IPS-20b (cell line): ENCODE results near the gene SLAMF1.

ENCODE experiments used
- H3K27ac ChIP-seq: one replicate; pipeline ENCODE4 v1.5.1; 2013; ENCODE audit warnings: low read length
- H3K27me3 ChIP-seq: 2 replicates; pipeline ENCODE4 v1.6.1; 2013; ENCODE audit warnings: mild to moderate bottlenecking, low read length, inconsistent platforms; ENCODE audit not compliant: insufficient read depth
- H3K36me3 ChIP-seq: 2 replicates; pipeline ENCODE4 v1.6.1; 2013; ENCODE audit warnings: low read depth, mild to moderate bottlenecking, inconsistent platforms, low read length, moderate library complexity; ENCODE audit not compliant: insufficient read depth
- H3K4me1 ChIP-seq: 2 replicates; pipeline ENCODE4 v1.6.1; 2013; ENCODE audit warnings: mild to moderate bottlenecking, control low read depth, inconsistent platforms, low read length, moderate library complexity; ENCODE audit not compliant: insufficient read depth
- H3K4me3 ChIP-seq: 2 replicates; pipeline ENCODE4 v1.5.1; 2013; ENCODE audit warnings: mild to moderate bottlenecking, low read length, inconsistent platforms
- H3K9ac ChIP-seq: 2 replicates; pipeline ENCODE4 v1.6.1; 2013; ENCODE audit warnings: low read depth, mild to moderate bottlenecking, inconsistent platforms, low read length, moderate library complexity
- H3K9me3 ChIP-seq: 2 replicates; pipeline ENCODE4 v1.6.1; 2013; ENCODE audit warnings: mild to moderate bottlenecking, low read depth, low read length, inconsistent platforms; ENCODE audit not compliant: insufficient read depth

Gene SLAMF1

DNA sequence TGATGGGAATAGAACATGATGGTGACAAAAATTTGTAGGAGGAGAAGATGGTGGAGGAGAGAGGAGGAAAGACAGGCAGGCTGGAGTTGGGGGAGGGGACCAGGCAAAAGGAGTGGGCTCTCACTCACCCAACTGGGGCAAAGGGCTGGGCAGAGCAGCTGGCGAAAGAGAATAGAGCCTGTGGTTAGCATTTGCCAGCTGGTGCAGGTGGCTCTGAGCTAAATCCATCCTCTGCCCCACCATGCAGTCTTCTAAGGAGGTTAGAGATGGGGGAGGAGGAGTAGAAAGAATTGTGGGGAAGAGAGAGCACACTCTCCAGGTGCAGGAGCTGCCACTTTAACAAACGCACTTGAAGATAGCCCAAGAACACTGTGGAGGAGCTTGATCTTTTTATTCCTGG lies 27.6 kb upstream of the SLAMF1 start:
- H3K9ac ChIP-seq, result no peak overlapping the region
- H3K27me3 ChIP-seq, result no peaks in the 10 kb centered on the region
- H3K27ac ChIP-seq, result no peak overlapping the region
- peaks cover 41% of the 10 kb centered on the region for H3K4me1 ChIP-seq
- H3K9me3 ChIP-seq, result 0 out of 2 replicates have a peak, but pooled peaks cover under 1% of the 10 kb centered on the region
- no peak overlapping the region for H3K4me3 ChIP-seq
- H3K36me3 ChIP-seq, result no peaks in the 10 kb centered on the region

DNA sequence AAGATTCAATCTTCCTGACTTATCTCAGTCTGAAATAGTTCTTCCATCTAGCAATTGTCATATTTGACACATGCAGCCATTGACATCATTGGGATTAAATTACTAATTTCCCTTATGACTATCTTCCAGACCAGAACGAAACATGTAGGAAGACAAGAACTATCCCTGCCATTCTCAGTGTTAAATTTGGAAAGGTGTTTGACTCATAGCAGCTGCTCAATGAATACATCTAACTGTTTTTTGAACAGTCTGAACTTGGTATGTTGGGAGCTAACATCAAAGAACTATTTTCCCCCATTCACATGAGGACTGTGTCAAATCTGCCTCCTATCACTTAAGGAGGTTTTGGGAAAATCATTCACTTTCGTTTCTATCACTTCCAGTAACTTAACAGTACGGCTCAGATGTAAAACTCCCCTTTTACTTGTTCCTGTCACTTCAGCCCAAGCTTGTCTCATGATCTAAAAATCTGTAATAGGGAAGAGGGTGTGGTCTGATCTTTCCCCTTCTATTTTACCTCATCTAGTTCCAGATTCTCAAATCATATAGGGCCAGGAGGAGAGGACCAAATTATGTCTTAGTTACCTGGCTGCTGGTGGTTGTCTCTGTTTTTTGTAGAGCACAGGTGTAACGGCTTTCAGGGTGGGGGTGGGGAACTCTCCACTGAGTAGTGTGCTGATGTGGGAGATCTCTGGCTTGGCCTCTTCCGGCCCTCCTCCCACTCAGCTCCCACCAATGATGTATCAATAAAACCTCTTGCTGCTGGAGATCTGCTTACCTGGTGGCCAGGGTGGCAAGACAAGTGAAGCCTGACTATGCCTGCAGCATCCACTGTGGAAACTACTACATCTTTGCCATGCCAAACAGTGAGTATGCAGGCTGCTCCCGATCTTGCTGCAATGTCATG lies 26.2 kb upstream of the SLAMF1 start:
- Histone ChIP-seq H3K27me3 (no peaks in the 10 kb centered on the region), H3K9me3 (peaks cover 9% of the 10 kb centered on the region), H3K4me3 (peak overlapping the region; percentile 45; the same call in 1 of the 2 replicates), H3K4me1 (peaks cover 41% of the 10 kb centered on the region), H3K9ac (peak overlapping the region; percentile 62; the same call in 1 of the 2 replicates), H3K27ac (peak overlapping the region; percentile 73), H3K36me3 (no peaks in the 10 kb centered on the region)

DNA sequence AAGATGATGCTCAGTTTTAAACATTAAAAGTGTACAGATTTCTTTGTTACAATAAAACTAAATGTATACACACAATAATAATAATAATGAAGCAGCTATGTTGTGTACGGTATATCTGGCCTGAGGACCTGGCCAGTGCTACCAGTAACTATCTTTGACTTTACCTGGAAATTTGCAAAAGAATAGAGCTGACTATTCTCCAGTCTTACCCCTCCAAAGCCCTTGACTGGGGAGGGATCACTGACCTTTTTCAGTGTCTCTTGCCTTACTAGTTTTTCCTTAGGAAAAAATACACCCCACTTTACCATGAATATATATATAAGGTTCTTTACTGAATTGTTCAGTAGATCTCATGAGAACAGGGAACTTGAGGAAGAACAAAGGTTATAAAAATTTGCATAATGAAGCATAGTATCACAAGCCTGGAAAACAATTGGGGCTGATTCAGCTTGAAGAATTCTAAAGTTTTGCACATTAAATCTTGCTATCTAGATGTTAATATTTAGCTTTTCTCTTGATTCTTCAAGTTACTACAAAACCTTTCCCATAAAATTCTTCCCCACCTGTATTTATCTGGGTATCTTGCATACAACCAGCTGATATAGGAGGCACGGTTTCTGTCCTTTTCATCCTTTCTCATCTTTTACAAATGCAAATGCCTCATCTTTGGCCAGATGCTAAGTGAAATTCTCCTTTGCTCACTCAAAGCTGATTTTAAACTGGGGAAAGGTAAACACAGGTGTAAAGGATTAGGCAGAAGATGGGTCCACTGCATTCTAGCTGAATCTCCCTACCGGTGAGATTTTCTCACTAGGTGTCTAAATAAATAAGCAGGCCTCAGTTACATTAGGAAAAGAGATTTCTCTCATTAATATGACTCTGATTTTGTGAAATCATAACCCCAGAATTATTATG lies 25.0 kb upstream of the SLAMF1 start:
- Histone ChIP-seq H3K27me3 (no peaks in the 10 kb centered on the region), H3K4me3 (peak overlapping the region; percentile 45), H3K36me3 (no peaks in the 10 kb centered on the region), H3K9ac (peak overlapping the region; percentile 62; the same call in 1 of the 2 replicates), H3K9me3 (peaks cover 9% of the 10 kb centered on the region), H3K4me1 (peaks cover 41% of the 10 kb centered on the region), H3K27ac (peak overlapping the region; percentile 79)

DNA sequence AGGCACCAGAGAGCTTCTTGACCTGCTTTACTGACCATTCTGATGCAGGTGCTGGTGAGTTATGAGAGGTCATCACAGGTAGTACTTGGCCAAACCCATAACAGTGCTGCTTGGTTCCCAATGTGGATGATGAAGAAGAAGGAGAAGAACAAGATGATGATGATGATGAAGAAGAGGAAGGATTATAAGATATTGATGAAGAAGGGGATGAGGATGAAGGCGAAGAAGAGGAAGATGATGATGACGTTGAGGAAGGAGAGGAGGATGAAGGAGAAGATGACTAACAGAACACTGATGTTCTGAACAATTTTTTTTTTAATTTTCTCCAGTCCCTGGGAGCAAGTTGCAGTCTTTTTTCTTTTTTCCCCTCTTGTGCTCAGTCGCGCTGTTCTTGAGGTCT lies 23.9 kb upstream of the SLAMF1 start:
- Histone ChIP-seq H3K36me3 (no peaks in the 10 kb centered on the region), H3K9me3 (peaks cover 9% of the 10 kb centered on the region), H3K4me3 (no peak overlapping the region), H3K4me1 (peaks cover 41% of the 10 kb centered on the region), H3K27ac (peak overlapping the region; percentile 5), H3K9ac (no peak overlapping the region; the same call in 1 of the 2 replicates), H3K27me3 (no peaks in the 10 kb centered on the region)

DNA sequence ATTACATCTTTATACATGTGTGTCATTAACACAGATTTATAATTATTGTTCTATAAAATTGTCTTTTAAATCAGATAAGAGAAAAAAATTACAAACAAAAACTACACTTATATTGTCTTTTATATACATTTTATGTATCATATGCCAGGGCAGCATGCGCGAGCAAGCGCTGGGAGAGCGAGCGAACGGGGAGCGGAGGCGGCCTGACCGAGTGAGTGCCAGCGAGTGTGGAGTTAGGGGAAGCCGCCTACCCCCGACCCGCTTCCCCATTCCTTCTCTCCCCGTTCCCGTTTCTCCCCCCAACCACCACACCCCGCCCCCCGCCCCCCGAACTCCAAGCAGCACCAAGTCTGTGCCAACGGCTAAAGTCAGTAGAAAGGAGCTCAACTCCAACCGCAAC lies 23.0 kb upstream of the SLAMF1 start:
- H3K9ac ChIP-seq, result no peak overlapping the region
- peaks cover 9% of the 10 kb centered on the region for H3K9me3 ChIP-seq
- no peak overlapping the region for H3K4me3 ChIP-seq
- no peaks in the 10 kb centered on the region for H3K27me3 ChIP-seq
- H3K36me3 ChIP-seq, result no peaks in the 10 kb centered on the region
- H3K27ac ChIP-seq, result no peak overlapping the region
- H3K4me1 ChIP-seq, result peaks cover 38% of the 10 kb centered on the region

DNA sequence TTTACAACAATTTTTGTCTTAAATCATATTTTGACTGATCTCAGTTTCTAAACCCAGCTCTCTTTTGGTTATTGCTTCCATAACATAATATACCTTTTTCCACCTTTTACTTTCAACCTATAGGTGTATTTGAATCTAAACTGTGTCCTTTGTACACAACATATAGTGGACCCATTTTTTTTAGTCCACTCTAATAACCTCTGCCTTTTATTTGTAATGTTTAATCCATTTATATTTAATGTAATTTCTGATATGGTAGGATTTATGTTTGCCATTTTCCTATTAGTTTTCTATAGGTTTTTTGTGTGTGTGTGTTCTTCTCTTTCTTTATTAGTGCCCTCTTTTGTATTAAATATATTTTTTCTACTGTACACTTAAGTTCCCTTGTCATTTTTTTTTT lies 22.4 kb upstream of the SLAMF1 start:
- Histone ChIP-seq H3K27ac (no peak overlapping the region), H3K4me1 (peaks cover 33% of the 10 kb centered on the region), H3K9ac (no peak overlapping the region), H3K4me3 (no peak overlapping the region), H3K36me3 (no peaks in the 10 kb centered on the region), H3K9me3 (peaks cover 9% of the 10 kb centered on the region), H3K27me3 (no peaks in the 10 kb centered on the region)

DNA sequence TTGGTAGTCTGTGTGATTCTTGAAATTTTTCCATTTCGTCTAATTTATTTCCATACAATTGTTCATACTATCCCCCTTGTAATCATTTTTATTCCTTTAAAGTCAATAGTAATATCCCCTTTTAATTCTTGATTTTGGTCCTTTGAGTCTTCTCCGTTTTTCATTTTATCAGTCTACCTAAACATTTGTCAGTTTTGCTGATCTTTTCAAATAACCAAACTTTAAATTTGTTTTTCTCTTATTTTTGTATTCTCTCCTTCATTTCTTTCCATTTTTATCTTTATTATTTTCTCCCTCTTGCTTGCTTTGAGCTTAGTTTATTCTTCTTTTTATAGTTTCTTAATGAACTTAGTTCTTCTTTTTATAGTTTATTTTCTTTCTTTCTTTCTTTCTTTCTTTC lies 21.1 kb upstream of the SLAMF1 start:
- Histone ChIP-seq H3K36me3 (no peaks in the 10 kb centered on the region), H3K27ac (no peak overlapping the region), H3K4me3 (no peak overlapping the region), H3K4me1 (peaks cover 20% of the 10 kb centered on the region), H3K9ac (no peak overlapping the region), H3K9me3 (peaks cover 9% of the 10 kb centered on the region), H3K27me3 (no peaks in the 10 kb centered on the region)

DNA sequence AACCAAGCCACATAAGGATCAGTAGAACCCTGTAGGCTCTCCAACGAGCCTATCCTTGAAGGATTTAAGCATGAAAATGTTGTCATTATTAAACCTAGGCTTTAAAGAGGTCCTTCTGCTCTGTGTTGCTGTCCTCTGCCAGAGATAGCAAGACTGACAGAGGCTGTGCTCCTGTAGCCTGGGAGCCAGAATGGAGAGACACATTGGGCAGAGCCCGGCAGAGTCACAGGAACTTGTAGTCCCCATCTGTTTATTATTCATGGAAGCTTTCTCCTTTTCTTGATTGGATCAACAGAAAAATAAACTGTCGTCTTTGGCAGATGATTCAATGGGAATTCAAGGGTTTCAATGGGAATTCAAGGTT lies 19.2 kb upstream of the SLAMF1 start:
- peaks cover 2% of the 10 kb centered on the region for H3K4me1 ChIP-seq
- H3K27ac ChIP-seq, result no peak overlapping the region
- no peaks in the 10 kb centered on the region for H3K36me3 ChIP-seq
- H3K9ac ChIP-seq, result no peak overlapping the region
- H3K9me3 ChIP-seq, result peaks cover 9% of the 10 kb centered on the region
- H3K4me3 ChIP-seq, result no peak overlapping the region
- no peaks in the 10 kb centered on the region for H3K27me3 ChIP-seq

DNA sequence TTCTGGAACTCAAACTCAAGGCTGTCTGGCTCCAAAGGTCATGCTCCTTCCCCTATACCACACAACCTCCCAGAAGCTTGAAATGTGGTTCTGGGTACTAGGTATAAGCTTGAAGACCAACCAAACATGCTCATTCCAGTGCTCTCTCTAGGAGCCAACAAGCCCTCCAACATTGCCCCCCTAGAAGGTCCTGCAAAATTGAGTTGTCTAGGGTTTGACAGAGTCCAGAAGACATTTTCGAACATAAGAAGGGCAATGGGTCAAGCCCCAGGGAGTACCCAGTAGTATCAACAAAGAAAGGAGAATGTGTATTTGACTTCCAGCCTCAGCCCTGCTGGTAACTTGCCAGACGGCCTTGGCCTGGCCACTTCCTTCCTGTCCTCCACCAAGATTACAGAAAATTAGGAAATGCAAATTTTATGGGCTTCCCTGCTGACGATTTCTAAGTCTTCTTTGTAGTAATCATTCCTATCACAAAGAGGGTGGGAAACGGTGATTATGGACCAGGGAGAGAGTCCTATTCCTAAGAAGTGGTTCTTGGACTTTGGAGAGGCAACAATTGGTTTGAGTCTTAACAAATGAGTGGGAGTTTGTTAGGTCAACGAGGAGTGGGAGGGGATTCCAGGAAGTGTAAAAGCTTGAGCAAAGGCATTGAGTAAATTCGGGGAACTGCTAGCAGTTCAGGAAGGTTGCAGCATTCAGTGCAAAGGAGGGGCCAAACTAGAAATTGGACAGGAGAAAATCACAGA lies 18.7 kb upstream of the SLAMF1 start:
- Histone ChIP-seq H3K9ac (no peak overlapping the region), H3K9me3 (peaks cover 9% of the 10 kb centered on the region), H3K4me3 (no peak overlapping the region), H3K36me3 (no peaks in the 10 kb centered on the region), H3K4me1 (no peaks in the 10 kb centered on the region), H3K27me3 (no peaks in the 10 kb centered on the region), H3K27ac (no peak overlapping the region)

DNA sequence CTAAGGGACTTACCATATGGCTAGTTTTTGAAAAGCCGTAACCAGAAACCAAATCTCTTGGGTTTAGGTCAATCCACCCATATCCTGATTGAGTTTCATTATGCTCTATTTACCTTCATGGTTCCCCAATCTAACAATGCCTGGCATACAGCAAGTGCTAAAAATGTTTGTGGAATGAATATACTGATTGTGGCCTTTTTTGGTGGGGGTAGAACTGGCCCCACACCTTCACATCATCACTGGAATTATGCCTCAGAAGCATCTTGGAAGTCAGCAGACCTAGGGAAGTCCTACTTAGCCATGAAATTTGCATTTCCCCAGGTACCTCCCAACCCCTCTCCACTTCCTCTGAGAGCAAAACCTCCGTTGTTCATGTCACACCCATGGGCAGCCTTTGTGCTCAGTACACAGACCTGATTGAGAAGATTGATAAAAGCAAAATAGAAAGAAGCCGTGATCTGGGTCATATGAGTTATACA lies 17.8 kb upstream of the SLAMF1 start:
- H3K4me3 ChIP-seq, result no peak overlapping the region
- peaks cover 9% of the 10 kb centered on the region for H3K9me3 ChIP-seq
- H3K27me3 ChIP-seq, result no peaks in the 10 kb centered on the region
- H3K36me3 ChIP-seq, result no peaks in the 10 kb centered on the region
- no peaks in the 10 kb centered on the region for H3K4me1 ChIP-seq
- H3K9ac ChIP-seq, result no peak overlapping the region
- no peak overlapping the region for H3K27ac ChIP-seq

DNA sequence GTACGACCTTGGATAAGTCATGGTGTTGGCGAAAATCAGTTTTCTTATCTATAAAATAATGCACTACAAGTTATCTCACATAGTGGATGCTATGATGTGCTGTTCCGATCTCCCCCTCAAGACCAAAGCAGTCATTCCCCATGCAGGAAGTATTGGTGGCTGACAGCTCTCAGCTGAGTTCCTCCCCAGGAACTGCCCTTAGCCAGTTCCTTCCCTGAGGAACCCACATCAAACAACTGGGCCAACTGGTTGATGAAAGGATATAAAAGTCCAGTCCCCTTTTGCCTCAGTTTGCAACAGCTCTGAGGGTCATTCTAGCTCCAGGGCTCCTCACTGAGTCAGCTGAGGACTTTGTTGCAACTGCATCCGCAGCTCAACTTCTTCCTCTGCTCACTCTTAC lies 16.1 kb upstream of the SLAMF1 start:
- Histone ChIP-seq H3K27me3 (no peaks in the 10 kb centered on the region), H3K4me3 (no peak overlapping the region), H3K36me3 (no peaks in the 10 kb centered on the region), H3K4me1 (no peaks in the 10 kb centered on the region), H3K27ac (no peak overlapping the region), H3K9ac (no peak overlapping the region), H3K9me3 (no peaks in the 10 kb centered on the region)
